GM06990 (cell line): ENCODE results near the gene NMNAT2.
A peak's percentile ranks its signal among the peaks of the same experiment; 100 is the strongest.

Experiments
- DNase-seq: peaks from one replicate; pipeline ENCODE4 v3.0.0-alpha.2; 2011; ENCODE audit not compliant: insufficient read length; ENCODE audit errors: extremely low read depth
- H3K27me3 ChIP-seq: replicated peaks from 2 replicates; pipeline ENCODE4 v1.6.0; 2011; ENCODE audit warnings: low read length; ENCODE audit not compliant: control insufficient read depth, insufficient read depth
- H3K36me3 ChIP-seq: 2 replicates; pipeline ENCODE4 v1.5.1; 2011; ENCODE audit warnings: low read length; ENCODE audit not compliant: control insufficient read depth, insufficient read depth
- H3K4me3 ChIP-seq: replicated peaks from 2 replicates; pipeline ENCODE4 v1.5.1; 2011; ENCODE audit warnings: low read depth, mild to moderate bottlenecking, control low read depth, low read length
- CTCF ChIP-seq: IDR thresholded peaks from 2 replicates; pipeline ENCODE4 v1.5.1; 2011; ENCODE audit warnings: low read length, control low read depth, mild to moderate bottlenecking, inconsistent platforms; ENCODE audit not compliant: insufficient read depth, poor library complexity, severe bottlenecking

NMNAT2 gene

GRCh38 chr1:183227422-183228346, 190.5 kb downstream of the NMNAT2 start:
- H3K4me3 ChIP-seq = no peak overlapping the region
- no peaks in the 10 kb centered on the region for H3K27me3 ChIP-seq
- peak; percentile 88 for TF ChIP-seq CTCF
- no peaks in the 10 kb centered on the region for H3K36me3 ChIP-seq
- DNase-seq = no peak

- no peaks in the 10 kb centered on the region; the same call in 1 of the 2 replicates for H3K27me3 ChIP-seq
- no peak overlapping the region for H3K4me3 ChIP-seq
- no peaks in the 10 kb centered on the region for H3K36me3 ChIP-seq
- TF ChIP-seq CTCF = no peak
- DNase-seq = no peak
Observed at GRCh38 chr1:183226963-183227362, 191.2 kb downstream of the NMNAT2 start.

GRCh38 chr1:183226361-183226760, 191.8 kb downstream of the NMNAT2 start:
- no peak for TF ChIP-seq CTCF

GRCh38 chr1:183223467-183223866, 194.7 kb downstream of the NMNAT2 start:
- no peak for DNase-seq
- Histone ChIP-seq H3K4me3 (no peak overlapping the region), H3K27me3 (no peaks in the 10 kb centered on the region; the same call in 1 of the 2 replicates), H3K36me3 (no peaks in the 10 kb centered on the region)
- TF ChIP-seq CTCF = no peak

More at GRCh38 chr1:183226361-183226760, 191.8 kb downstream of the NMNAT2 start:
- Histone ChIP-seq H3K36me3 (no peaks in the 10 kb centered on the region), H3K4me3 (no peak overlapping the region), H3K27me3 (no peaks in the 10 kb centered on the region; the same call in 1 of the 2 replicates)
- no peak for DNase-seq

- H3K36me3 ChIP-seq = no peaks in the 10 kb centered on the region
- no peaks in the 10 kb centered on the region; the same call in 1 of the 2 replicates for H3K27me3 ChIP-seq
- DNase-seq = no peak
- no peak for TF ChIP-seq CTCF
- H3K4me3 ChIP-seq = no peak overlapping the region
Observed at GRCh38 chr1:183222909-183223308, 195.3 kb downstream of the NMNAT2 start.
